Measurements from ENCODE around the gene CTSD.

DNA sequence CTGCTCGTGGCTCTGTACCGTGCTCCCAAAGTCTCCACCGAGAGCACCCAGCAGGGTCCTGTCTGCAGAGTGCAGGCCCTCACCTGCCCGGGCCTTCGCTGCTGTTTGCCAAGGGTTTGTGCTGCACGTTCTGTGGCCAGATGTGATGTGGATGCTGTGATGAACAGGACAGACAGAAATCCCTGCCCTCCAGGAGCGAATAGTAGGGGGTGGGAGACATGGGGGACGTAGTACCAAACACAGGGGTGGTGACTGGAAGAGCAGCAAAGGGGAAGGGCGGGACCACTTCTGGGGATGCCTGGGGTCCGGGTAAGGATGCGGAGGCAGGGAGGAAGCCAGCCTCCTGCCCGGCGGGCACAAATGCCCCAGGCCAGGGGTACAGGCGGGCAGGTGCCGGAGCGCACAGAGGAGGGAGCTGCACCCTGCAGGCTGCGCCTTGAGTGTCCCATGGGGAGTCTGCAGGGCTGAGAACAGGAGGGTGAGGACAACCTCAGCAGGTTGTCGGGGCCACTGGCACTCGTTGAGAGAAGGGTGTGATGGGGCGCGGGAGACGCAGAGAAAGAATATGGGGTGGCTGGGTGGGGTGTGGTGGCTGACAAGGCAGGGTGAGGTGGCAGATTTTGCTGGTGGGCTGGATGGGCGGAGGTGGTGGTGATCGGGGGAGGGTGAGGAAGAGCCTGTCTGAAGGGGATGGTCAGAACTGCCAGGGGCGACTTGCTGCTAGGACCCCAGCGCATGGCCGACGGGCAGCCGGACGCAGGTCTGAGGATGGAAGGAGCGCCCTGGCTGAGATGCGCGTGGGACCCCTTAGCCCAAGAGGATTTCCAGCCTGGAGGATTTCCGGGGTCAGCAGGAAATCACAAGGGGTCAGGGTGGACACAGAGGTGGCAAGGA lies 16.3 kb upstream of the CTSD start:
- TF ChIP-seq, protein P1, sequence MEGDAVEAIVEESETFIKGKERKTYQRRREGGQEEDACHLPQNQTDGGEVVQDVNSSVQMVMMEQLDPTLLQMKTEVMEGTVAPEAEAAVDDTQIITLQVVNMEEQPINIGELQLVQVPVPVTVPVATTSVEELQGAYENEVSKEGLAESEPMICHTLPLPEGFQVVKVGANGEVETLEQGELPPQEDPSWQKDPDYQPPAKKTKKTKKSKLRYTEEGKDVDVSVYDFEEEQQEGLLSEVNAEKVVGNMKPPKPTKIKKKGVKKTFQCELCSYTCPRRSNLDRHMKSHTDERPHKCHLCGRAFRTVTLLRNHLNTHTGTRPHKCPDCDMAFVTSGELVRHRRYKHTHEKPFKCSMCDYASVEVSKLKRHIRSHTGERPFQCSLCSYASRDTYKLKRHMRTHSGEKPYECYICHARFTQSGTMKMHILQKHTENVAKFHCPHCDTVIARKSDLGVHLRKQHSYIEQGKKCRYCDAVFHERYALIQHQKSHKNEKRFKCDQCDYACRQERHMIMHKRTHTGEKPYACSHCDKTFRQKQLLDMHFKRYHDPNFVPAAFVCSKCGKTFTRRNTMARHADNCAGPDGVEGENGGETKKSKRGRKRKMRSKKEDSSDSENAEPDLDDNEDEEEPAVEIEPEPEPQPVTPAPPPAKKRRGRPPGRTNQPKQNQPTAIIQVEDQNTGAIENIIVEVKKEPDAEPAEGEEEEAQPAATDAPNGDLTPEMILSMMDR (conservative IDR thresholded peaks at IDR 0.05; ENCODE audit: low read length): no peak
- TF ChIP-seq EZH2phosphoT487 (IDR thresholded peaks at IDR 0.05; ENCODE audit: borderline replicate concordance, low read depth, low read length): no peak

Measured in OCI-LY7 (cell line).